ENCODE results near the gene CYTL1.

The CYTL1 gene

DNA sequence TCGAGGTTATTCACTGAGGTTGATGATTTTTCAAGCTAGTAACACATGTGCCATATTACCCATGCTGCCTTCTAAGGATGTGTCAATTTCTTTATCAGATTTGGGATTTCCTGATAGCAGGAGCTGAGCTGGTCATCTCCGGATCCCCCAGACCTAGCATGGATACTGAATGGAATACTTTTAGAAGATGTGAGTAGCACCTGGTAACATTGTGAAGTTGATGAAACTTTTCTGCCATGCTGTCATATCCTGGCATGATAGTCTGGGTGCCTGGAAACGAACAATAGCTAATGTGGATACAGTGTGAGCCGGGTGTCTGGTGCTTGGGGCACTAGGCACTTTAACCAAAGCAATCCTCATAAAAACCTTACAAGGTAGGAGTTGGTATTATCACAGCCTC, 11.0 kb upstream of the CYTL1 start:
- H3K36me3 ChIP-seq = no peaks in the 10 kb centered on the region
- peaks cover 24 to 51% (median 43%) of the 10 kb centered on the region in 10 experiments for H3K4me1 ChIP-seq
- no peak for TF ChIP-seq Cebpa-rat (IDR thresholded peaks at IDR 0.05)
- no peak overlapping the region for H3K27ac ChIP-seq
- peaks cover 0 to 7% (median 0%) of the 10 kb centered on the region in 11 experiments; a peak in 2 of 22 replicates for H3K9me3 ChIP-seq (replicated peaks in 1 of 11)
- H4K20me1 ChIP-seq = no peaks in the 10 kb centered on the region
- no peaks in the 10 kb centered on the region for H3K27me3 ChIP-seq
- H3K4me2 ChIP-seq = no peak overlapping the region
- no peak overlapping the region for H3K4me3 ChIP-seq
- H3K9ac ChIP-seq = no peak overlapping the region

DNA sequence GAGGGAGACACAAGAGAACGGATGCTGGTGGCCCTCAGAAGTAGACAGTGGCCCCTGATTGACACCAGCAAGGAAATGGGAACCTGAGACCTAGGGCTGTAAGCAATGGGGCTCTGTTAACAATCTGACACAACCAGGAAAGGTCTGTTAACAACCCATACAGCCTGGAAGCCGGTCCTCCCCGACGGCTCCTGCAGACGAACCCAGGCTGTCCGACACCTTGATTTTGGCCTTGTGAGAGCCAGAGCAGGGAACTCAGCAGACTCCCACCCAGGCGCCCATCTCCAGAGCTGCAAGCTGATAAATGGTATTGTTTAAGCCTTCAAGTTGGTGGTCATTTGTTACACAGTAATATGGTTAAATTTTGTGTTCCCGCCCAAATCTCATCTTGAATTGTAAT, 10.2 kb upstream of the CYTL1 start:
- Histone ChIP-seq H3K4me2 (no peak overlapping the region), H3K4me1 (peaks cover 18 to 51% (median 41%) of the 10 kb centered on the region in 10 experiments), H3K9ac (no peak overlapping the region), H3K36me3 (no peaks in the 10 kb centered on the region), H3K27me3 (no peaks in the 10 kb centered on the region), H3K27ac (no peak overlapping the region), H4K20me1 (no peaks in the 10 kb centered on the region), H3K9me3 (replicated peaks in 1 of 11) (peaks cover 0 to 9% (median 0%) of the 10 kb centered on the region in 11 experiments; a peak in 2 of 22 replicates), H3K4me3 (no peak overlapping the region)
- no peak for TF ChIP-seq Cebpa-rat (IDR thresholded peaks at IDR 0.05)

DNA sequence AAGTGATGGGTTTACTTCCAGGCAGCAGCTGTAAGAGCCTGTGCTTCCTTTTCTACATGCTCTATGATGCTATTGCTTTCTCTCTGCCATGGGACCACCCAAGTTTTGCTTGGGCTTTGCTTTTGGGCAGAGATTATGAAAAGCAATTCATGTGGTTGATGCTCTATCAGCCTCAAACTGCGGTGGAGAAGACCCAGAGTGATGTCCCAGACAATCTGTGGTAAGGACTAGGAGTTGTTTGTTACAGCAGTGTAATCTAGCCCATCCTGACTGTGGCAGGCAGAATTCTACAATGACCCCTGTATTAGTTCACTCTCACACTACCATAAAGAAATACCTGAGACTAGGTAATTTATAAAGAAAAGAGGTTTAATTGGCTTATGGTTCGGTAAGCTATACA, 9.2 kb upstream of the CYTL1 start:
- no peaks in the 10 kb centered on the region for H3K27me3 ChIP-seq
- H3K9ac ChIP-seq = no peak overlapping the region

DNA sequence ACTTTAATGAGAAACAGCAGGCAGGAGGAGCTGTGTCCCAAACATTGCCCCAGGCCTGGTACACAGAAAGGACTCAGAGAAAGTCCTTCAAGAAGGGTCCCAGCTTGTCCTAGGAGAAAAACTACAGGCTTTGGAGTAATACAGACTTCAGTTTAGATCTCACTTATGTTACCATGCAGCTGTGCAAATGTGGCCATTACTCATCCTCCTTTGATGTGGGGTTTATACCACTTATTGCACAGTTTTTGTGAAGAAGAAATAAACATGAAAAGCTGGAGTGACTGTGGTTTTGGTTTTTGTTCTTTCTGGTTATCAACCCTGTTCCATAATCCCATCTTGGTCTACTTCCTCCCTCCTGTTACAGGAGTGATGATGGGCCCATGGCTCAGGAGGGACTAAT, 8.1 kb upstream of the CYTL1 start:
- H3K4me2 ChIP-seq = peak overlapping the region in 10 of 11 experiments; percentile 8 to 72 (median 56); a peak in 18 of 22 replicates
- peaks cover 0 to 16% (median 0%) of the 10 kb centered on the region in 11 experiments; a peak in 4 of 22 replicates for H3K9me3 ChIP-seq (replicated peaks in 1 of 11)
- no peak overlapping the region for H3K4me3 ChIP-seq
- H3K27ac ChIP-seq = peak overlapping the region in 7 of 11 experiments; percentile 27 to 64 (median 46); a peak in 10 of 22 replicates
- TF ChIP-seq Cebpa-rat (IDR thresholded peaks at IDR 0.05) = no peak
- no peaks in the 10 kb centered on the region for H3K27me3 ChIP-seq
- no peaks in the 10 kb centered on the region for H3K36me3 ChIP-seq
- no peaks in the 10 kb centered on the region for H4K20me1 ChIP-seq
- H3K4me1 ChIP-seq = peaks cover 0 to 33% (median 23%) of the 10 kb centered on the region in 10 experiments; a peak in 18 of 20 replicates
- H3K9ac ChIP-seq = peak overlapping the region in 2 of 11 experiments; percentile 41 to 48; a peak in 2 of 22 replicates

More for the DNA sequence above, 9.2 kb upstream of the CYTL1 start:
- Histone ChIP-seq H3K4me1 (peaks cover 9 to 43% (median 32%) of the 10 kb centered on the region in 10 experiments), H4K20me1 (no peaks in the 10 kb centered on the region), H3K27ac (peak overlapping the region in 1 of 11 experiments; percentile 64; a peak in 2 of 22 replicates), H3K4me2 (peak overlapping the region in 4 of 11 experiments; percentile 57 to 72 (median 64); a peak in 6 of 22 replicates), H3K36me3 (no peaks in the 10 kb centered on the region), H3K9me3 (replicated peaks in 1 of 11) (peaks cover 0 to 10% (median 0%) of the 10 kb centered on the region in 11 experiments; a peak in 4 of 22 replicates), H3K4me3 (no peak overlapping the region)
- TF ChIP-seq Cebpa-rat (IDR thresholded peaks at IDR 0.05) = no peak

DNA sequence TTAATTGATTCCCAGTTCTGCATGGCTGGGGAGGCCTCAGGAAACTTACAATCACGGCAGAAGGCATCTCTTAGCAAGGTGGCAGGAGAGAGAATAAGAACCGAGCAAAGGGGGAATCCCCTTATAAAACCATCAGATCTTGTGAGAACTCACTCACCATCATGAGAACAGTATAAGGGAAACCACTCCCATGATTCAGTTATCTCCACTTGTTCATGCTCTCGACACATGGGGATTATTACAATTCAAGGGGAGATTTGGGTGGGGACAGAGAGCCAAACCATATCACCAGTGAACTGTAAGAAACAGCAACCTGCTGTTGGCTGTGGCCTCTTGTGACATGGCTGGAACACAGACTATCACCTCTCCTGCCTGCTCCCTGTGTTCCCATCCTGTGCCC, 7.1 kb upstream of the CYTL1 start:
- Histone ChIP-seq H3K9me3 (replicated peaks in 1 of 11) (peaks cover 0 to 16% (median 0%) of the 10 kb centered on the region in 11 experiments; a peak in 4 of 22 replicates), H4K20me1 (no peaks in the 10 kb centered on the region; a peak in 1 of 22 replicates), H3K27me3 (no peaks in the 10 kb centered on the region), H3K27ac (peak overlapping the region in 4 of 11 experiments; percentile 46 to 64 (median 58); a peak in 7 of 22 replicates), H3K9ac (no peak overlapping the region), H3K36me3 (no peaks in the 10 kb centered on the region), H3K4me1 (peaks cover 0 to 33% (median 23%) of the 10 kb centered on the region in 10 experiments; a peak in 18 of 20 replicates), H3K4me3 (no peak overlapping the region), H3K4me2 (peak overlapping the region in 6 of 11 experiments; percentile 36 to 72 (median 61); a peak in 6 of 22 replicates)
- TF ChIP-seq Cebpa-rat (IDR thresholded peaks at IDR 0.05) = no peak

DNA sequence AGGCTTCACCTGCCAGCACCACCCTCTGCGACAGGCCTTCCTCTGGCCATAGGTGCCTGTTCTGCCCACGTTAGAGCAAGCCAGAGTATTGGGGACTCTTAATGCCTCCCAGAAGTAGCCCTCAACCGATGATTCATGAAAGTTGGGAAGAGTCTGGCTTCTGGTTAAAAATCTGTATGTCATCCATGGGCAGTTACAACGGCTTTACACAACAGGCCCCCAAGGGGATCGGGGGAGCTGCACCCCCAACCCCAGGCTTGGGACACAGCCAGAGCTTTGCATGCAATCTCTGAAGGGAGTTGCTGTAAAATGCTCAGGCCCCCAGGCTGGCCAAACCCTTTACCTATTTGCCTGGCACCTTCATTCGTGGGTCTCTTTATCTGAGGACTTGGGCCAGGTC, 5.4 kb upstream of the CYTL1 start:
- Histone ChIP-seq H3K27ac (peak overlapping the region in 2 of 11 experiments; percentile 23; a peak in 2 of 22 replicates), H3K9ac (no peak overlapping the region), H3K4me3 (no peak overlapping the region), H3K36me3 (no peaks in the 10 kb centered on the region), H4K20me1 (no peaks in the 10 kb centered on the region; a peak in 1 of 22 replicates), H3K4me1 (peaks cover 0 to 34% (median 23%) of the 10 kb centered on the region in 10 experiments; a peak in 18 of 20 replicates), H3K4me2 (peak overlapping the region in 8 of 11 experiments; percentile 4 to 42 (median 16); a peak in 9 of 22 replicates), H3K9me3 (replicated peaks in 1 of 11) (peaks cover 0 to 16% (median 0%) of the 10 kb centered on the region in 11 experiments; a peak in 4 of 22 replicates), H3K27me3 (peaks cover 0 to 4% (median under 1%) of the 10 kb centered on the region in 11 experiments; a peak in 5 of 22 replicates)
- TF ChIP-seq Cebpa-rat (IDR thresholded peaks at IDR 0.05) = no peak

DNA sequence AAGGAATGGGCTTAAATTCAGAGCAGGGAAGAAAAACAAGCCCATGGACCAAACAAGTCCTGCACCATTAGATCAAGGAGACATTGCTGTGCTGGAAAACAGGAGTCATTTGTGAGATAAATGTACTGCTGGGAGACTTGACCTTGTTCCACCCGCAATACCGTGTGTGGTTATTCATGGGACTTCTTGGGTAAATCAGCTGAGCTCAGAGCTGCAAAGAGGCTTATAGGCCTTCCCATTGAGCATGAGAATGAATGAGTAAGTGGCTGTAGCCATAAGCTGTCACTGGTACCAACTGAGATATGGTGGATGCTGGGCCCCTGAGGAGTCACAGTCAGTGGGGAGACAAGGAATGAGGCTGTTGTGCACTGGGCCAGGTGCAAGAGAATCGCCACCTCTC, 2.3 kb upstream of the CYTL1 start:
- H3K36me3 ChIP-seq = no peaks in the 10 kb centered on the region
- H3K4me2 ChIP-seq = no peak overlapping the region
- TF ChIP-seq Cebpa-rat (IDR thresholded peaks at IDR 0.05) = no peak
- H3K4me3 ChIP-seq = no peak overlapping the region
- peaks cover 10 to 19% (median 15%) of the 10 kb centered on the region in 11 experiments; a peak in 20 of 22 replicates for H3K27me3 ChIP-seq
- H3K4me1 ChIP-seq = peaks cover 7 to 28% (median 17%) of the 10 kb centered on the region in 10 experiments
- no peaks in the 10 kb centered on the region; a peak in 1 of 22 replicates for H4K20me1 ChIP-seq
- no peak overlapping the region for H3K27ac ChIP-seq
- H3K9ac ChIP-seq = no peak overlapping the region
- peaks cover 0 to 16% (median 0%) of the 10 kb centered on the region in 11 experiments; a peak in 4 of 22 replicates for H3K9me3 ChIP-seq (replicated peaks in 1 of 11)

DNA sequence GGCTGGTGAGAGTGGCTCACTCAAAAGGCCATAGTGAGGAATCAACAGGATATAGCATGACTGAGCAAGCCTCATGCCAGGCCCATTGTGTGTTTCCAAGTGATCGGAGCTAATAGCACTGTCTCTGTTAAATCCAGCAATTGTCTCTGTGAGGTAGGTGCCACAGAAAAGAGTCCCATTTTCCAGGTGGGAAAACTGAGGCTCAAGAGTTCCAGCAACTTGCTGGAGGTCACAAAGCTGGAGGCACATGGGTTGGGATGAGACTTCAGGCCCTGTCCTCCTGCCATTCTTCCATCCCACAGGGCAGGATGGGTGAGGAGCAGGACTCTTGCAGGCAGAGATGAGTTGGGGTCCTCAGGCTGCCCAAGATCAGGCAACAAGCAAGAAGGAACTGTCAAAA, 1.1 kb upstream of the CYTL1 start:
- Histone ChIP-seq H3K9me3 (replicated peaks in 1 of 11) (peaks cover 0 to 16% (median 0%) of the 10 kb centered on the region in 11 experiments; a peak in 3 of 22 replicates), H3K36me3 (no peaks in the 10 kb centered on the region), H3K4me3 (no peak overlapping the region), H3K9ac (no peak overlapping the region), H4K20me1 (no peaks in the 10 kb centered on the region; a peak in 1 of 22 replicates), H3K4me2 (no peak overlapping the region), H3K27ac (no peak overlapping the region), H3K27me3 (peaks cover 10 to 19% (median 15%) of the 10 kb centered on the region in 11 experiments; a peak in 20 of 22 replicates), H3K4me1 (peaks cover 6 to 31% (median 17%) of the 10 kb centered on the region in 10 experiments)
- TF ChIP-seq Cebpa-rat (IDR thresholded peaks at IDR 0.05) = no peak

DNA sequence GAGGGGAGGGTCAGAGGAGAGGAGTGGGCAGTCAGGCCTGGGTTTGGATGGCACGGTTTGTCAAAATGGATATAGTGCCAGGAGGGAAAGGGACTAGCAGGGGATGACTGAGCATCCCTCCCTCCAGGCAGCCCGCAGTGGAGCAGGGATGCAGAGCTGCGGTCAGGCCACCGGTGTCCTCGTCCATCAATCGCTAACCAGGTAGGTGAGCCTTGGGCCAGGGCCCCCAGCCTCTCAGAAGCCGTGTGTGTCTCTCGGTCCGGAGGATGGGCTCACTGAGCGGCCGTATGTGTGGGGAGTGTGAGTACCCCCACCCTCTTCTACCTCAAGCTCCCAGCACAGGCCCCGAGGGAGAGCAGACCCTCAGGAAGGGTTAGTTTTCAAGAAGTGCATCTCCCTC, 538 bp upstream of the CYTL1 start:
- peak overlapping the region; percentile 49 to 87 (median 76); a peak in 13 of 22 replicates for H3K4me2 ChIP-seq
- H3K27me3 ChIP-seq = peaks cover 10 to 19% (median 15%) of the 10 kb centered on the region in 11 experiments; a peak in 20 of 22 replicates

More for the DNA sequence above, 538 bp upstream of the CYTL1 start:
- Histone ChIP-seq H4K20me1 (no peaks in the 10 kb centered on the region; a peak in 1 of 22 replicates), H3K9me3 (replicated peaks in 1 of 11) (peaks cover 0 to 11% (median 0%) of the 10 kb centered on the region in 11 experiments; a peak in 3 of 22 replicates), H3K36me3 (no peaks in the 10 kb centered on the region), H3K4me3 (no peak overlapping the region), H3K27ac (no peak overlapping the region), H3K9ac (no peak overlapping the region), H3K4me1 (peaks cover 6 to 31% (median 17%) of the 10 kb centered on the region in 10 experiments)
- no peak for TF ChIP-seq Cebpa-rat (IDR thresholded peaks at IDR 0.05)
